ENCODE results near the gene MORN1.

The MORN1 gene

DNA sequence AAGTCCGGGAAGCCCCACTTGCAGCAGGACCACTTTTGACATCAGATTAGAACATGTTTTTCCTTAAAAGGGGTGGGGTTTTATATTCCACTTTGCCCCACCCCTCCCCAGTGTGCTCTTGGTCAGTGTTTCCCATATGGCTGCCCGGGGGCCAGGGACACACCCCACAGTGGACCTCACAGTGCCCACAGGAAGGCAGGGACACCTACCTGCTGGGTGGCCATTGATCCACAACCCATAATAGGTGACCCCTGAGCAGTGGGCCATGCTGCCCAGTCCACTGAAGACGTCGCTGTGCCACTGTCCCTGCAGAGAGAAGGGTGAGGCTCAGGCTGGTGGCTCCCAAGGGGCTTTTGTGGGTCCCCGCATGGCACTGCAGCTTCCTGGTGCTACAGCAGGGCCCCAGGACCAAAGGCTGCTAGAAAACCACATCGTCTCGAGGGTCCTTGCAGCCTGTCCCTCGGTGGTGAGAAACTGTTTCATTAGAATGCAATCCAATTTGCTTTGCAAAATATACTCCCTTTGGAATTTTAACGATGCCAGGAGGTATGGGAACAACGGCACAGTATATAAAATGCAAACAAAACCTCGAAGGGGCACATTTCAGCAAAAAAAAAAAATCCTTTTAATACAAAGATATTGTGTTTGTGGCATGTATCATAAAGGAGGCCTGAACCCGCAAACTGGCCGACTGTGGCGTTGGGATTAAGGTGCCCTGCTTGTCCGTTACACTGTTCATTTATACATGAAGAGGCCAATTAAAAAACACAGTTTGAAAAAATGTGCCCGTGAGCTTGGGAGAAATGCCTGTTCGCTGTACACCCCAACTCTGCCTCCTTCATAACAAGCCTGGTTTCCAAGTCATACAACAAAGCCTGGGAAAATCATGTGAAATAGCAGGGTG is 16.9 kb downstream of the MORN1 start:
- DNase-seq (ENCODE audit: low read depth in 2 of 2), result no peak

DNA sequence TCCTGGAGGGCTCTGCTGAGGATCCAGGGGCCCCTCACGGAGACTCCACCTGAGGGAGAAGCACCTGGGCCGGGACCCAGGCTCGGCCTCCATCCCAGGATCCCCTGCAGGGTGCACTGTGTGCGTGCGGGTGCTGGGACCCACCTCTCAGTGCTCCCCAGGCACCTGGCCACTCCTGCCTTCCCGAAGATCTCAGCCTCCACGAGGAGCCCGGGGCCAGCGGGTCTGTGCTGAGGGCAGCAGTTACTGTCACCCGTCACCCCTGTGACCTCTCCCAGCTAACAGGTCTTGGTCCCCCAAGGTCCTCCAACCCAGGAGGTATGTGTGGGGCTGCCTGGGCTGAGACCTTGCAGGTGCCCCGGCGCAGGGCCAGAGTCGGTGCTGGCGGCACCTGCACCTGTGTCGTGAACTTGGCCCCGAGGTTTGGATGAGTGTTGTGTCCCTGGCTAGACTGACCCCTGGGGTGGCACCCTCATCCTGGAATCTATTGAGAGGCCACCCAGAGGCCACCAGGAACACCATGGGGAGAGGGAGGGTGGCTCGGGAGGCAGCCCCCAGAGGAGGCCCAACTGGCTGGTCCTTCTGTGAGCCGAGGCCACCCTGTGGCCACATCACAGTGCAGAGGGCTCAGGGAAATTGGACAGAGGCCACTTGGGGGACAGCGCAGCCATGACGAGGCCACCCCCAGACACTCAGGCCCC is 17.7 kb downstream of the MORN1 start:
- DNase-seq (ENCODE audit: low read depth in 2 of 2), result no peak

DNA sequence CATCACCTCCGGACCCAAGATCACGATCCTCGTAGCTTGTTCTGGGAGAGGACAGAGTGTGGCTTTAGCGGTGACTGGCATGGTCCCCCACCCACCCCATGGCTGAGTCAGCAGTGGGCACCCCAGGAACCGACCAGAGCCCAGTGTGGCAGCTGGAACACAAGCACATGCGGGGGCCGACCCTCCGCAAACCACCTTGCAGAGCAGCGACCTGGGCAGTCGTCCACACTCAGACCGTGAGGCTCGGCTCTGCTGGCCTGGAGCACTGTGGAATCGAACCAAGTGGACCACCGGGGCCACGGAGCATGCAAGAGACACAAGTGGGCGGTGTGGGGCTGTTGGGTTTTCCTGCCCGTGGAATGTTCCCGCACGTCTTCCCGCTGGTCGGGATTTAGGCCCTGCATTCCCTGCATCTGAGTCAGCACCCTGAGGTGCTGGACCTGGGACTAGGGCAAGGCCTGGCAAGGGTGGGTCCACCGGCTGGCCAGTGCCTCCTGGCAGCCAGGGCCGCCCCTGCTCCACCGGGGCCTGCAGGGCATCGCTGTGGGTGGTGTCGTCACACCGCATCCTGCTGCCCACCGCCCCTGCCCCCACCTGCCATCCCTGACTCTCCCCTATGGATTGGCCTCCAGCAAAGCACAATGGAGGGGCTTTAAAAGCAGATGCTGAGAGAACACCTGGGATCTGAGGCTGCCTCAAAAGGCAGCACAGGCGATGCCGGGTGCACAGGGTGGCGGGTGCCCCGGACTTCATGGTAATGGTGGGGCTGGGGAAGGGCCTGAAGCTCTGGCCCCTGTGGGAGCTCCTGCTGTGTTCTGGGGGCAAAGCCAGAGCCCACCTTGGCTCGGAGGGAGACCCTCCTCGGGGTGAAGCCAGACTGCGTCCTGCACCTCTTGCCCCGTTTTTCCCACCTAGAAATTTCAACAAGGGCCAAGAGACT is 18.5 kb downstream of the MORN1 start:
- DNase-seq (ENCODE audit: low read depth in 2 of 2), result no peak

DNA sequence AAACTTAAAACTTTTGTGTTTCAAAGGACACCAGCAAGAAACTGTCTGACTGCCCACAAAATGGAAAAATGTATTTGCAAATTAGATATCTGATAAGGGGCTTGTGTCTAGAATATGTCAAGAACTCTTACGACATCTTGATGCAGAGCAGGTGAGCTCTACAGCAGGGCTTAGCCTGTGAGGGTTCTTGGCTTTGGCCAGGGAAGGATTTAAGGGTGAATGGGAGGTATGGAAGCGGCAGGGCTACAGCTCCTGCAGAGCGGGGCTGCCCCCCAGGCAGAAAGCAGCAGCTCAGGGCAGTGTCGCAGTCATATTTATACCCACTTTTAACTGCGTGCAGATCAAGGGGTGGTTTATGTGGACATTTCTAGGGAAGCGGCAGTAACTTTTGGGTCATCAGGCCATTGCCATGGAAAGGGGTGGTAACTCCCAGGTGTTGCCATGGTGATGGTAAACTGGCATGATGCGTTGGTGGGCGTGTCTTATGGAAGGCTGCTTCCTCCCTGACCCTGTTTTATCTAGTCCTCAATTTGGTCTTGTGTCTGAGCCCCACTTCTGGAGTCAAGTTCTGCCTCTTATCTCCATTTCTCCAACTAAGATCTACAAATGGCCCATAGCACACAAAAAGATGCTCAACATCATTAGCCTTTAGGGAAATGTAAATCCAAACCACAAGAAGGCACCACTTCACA is 23.2 kb downstream of the MORN1 start:
- no peak for DNase-seq (ENCODE audit: low read depth in 2 of 2)

DNA sequence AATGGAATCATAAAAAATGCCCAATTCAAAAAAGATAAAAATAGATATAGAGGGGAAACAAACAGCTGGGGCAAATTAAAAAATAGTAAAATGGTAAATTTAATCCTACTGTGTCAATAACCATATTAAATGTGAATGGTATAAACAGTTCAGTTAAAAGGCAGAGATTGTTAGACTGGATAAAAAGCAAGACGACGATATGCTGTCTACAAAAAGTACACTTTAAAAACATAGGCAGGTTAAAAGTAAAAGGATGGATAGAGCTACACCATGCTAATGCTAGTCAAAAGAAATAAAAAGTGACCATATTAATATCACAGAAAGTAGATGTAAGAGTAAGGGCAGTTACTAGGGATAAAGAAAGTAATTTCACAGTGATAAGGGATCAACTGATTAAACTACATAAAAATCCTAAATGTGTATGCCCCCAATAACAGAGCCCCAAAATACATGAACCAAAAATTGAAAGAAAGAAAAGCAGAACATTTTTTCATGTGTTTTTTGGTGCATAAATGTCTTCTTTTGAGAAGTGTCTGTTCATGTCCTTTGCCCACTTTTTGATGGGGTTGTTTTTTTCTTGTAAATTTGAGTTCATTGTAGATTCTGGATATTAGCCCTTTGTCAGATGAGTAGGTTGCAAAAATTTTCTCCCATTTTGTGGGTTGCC is 27.4 kb downstream of the MORN1 start:
- DNase-seq (ENCODE audit: low read depth in 2 of 2), result no peak

GRCh38 chr1:2360588-2361364 is 30.6 kb downstream of the MORN1 start:
- no peak for DNase-seq (ENCODE audit: low read depth in 2 of 2)

- DNase-seq (ENCODE audit: low read depth in 2 of 2), result no peak
Observed at GRCh38 chr1:2358651-2359640, 32.4 kb downstream of the MORN1 start.

DNA sequence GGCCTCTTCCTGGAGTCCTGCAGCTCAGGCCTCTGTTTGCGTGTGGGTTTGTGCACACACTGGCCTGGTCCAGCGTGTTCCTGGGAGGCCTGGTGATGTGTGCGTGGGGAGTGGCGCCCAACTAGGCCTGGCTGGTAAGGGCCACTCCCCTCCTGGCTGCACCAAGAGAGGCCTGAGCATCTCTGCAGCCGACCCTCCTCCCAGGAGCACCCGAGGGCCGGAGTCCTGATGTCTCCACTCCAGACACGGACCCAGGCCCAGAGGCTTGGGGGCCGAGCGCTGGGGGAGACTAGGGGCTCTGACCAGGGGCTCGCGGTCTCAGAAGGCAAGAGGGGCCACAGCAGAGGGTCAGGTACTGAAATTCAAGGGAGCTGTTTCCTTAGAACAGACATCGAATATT is 33.3 kb downstream of the MORN1 start:
- no peak for DNase-seq (ENCODE audit: low read depth in 2 of 2)

DNA sequence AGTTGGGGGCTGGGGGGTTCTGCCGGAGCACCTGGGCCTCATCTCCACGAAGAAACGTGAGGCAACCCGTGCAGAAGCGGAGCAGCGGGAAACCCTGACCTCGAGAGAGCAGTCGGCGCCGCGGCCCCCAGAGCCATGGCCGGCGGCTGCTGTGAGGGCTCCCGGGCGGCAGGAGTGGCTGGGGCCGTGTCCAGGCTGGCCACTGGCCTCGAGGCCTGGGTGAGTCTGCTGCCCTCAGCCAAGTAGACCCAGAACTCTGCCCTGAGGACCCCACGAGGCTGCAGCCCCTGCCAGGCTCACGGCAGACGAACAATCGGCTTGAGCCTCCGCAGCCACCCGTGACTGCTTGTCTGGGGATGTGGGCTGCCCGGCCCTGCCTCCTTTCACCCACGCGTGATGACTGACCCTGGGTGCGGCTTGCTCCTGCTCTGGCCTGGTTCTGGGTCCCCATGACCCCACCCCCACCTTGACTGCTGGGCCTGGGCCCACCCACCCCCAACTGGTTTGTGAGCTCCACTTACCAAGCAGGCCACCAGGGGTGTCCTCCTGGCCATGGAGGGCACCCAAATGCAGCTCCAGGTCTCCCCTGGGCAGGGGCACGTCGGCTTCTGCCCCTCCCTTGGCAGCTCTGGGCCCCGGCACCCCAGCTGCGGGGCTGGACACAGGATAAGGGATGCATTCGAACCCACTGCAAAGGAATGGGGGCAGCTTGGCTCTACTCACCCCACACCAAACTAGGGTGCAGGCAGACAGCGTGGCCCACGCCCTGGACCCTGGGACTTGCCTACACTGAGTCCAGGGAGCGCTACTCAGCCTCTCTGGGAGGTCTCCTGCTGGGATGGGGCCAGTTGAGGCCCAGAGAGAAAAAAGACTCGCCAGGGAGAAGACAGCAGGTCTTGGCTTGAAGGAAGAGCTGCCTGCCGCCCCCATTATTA is 34.2 kb downstream of the MORN1 start:
- DNase-seq (ENCODE audit: low read depth in 2 of 2), result no peak

- DNase-seq (ENCODE audit: low read depth in 2 of 2), result no peak
Observed at GRCh38 chr1:2356401-2356800, 35.0 kb downstream of the MORN1 start.

GRCh38 chr1:2355373-2356261 is 35.7 kb downstream of the MORN1 start:
- DNase-seq (ENCODE audit: low read depth in 2 of 2), result no peak

DNA sequence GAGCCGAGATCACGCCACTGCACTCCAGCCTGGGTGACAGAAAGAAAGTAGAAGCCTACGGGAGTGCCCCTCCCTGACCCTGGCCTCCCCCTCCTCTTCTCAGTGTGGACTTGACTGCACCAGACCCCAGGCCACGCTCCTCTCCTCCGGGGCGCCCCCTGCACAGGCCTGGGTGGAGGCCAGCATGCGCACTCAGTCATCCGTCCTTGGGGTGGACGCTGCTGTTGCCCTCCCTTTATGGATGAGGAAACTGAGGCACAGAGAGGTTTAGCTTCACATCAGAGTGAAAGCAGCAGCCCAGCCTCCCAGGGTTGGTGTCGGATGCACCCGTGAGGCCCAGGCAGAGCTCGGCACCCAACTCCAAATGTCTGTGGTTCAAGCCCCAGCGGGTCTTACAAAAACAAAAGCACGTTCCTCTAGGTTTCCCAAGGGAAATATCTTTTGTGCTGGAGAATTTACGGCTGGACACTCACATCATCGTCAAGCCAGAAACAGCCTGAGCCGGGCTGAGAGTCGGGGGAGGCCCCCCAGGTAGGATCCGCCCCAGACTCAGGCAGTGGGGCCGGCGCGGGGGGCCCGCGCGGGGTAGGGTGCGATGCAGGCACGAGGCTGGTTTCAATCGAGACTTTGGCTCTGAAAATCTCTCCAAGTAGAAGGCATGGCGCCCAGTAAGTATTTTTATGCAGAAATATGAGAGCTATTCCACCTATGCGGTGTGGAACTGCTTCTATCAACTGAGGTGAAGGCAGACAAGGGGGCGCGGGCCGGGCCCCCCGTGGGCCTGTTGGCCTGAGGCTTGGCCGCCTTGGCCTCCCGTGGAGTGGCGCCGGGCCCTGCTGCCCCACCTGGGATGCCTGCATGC is 36.6 kb downstream of the MORN1 start:
- DNase-seq (ENCODE audit: low read depth in 2 of 2), result no peak

DNA sequence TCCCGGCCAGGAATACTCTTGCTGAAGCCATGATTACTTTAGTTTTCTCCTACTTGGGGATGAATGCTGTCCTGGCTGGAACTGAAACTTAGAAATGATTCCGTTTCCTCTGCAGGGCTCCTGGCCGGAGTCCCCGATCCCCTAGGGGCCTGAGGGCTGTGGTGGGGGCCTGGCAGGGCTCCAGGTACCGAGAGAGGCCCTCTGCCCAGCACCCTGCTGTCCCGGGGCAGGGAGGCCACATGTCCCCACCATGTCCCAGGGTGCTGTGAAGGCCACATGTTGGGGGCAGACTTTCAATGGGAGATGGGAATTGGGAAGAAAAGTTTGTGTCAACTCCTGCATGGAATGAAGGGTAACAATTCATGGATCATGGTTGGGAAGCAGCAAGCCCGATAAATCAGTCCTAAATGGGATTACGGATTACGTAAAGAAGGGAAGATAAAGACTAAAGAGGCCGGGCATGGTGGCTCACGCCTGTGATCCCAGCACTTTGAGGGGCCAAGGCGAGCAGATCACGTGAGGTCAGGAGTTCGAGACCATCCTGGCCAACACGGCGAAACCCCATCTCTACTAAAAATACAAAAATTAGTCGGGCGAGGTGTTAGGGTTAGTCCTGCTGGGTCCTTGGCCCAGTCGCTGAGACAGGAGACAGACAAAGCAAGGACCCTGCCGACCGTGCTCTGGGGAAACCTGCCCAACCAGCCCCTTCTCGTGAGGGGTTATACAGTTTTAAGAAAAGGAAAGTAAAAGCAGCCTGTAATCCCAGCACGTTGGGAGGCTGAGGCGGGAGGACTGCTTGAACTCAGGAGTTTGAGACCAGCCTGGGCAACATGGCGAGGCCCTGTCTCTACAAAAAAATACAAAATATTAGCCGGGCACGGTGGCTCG is 37.6 kb downstream of the MORN1 start:
- DNase-seq (ENCODE audit: low read depth in 2 of 2), result no peak

DNA sequence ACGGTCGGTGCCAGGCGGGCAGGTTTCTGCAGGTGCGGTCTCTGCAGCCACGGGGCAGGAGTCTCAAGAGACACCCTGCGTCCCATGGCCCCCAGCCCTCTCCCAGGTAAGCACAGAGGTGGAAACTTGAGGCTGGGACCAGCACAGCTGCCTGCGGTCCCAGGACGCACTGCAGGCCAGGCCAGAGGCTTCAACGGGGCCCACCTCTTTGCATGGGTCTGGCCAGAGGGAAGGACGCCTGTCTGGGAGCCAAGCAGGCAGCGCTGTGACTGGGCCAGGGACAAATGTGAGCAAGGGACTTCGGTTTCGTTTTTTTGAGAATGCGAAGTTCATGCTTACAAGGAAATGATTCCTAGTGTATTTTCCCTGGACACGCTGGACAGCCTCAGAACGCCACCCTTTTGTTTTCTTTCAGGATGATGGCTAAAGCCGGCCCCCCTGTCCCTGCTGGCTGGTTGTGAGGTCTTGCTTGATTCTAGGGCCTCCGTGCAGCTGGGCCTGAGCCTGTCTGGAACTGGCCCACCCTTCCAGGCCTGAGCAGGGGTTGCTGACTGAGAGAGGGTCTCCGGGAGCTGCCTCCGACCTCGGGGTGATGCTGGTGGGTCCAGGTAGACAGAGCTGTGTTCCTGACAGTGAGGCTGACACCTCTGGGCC is 38.3 kb downstream of the MORN1 start:
- DNase-seq (ENCODE audit: low read depth in 2 of 2), result no peak

All from stimulated activated CD8-positive, alpha-beta memory T cell treated with anti-CD3 and anti-CD28 coated beads, Interleukin-15, amount 100 ng/mL, for 48 hours (primary cell).